ENCODE measurements around the gene CCK.
"Not testable (repeated sequence)": the region's sequence is repeated elsewhere in the genome, so short reads cannot be mapped to it uniquely, and the experiment has no call there.

The CCK gene

GRCh38 chr3:42288385-42288784, 22.4 kb upstream of the CCK start:
- Histone ChIP-seq H2AK5ac (ENCODE audit: low read length, severe bottlenecking) (no peak overlapping the region), H2BK5ac (ENCODE audit: low read depth, low read length, poor library complexity, severe bottlenecking) (no peak overlapping the region), H3K36me3 (ENCODE audit: control insufficient read depth in 1 of 2, insufficient read depth in 2 of 2, low read depth in 1 of 2, low read length in 2 of 2) (no peaks in the 10 kb centered on the region), H3K27ac (ENCODE audit: low read length, poor library complexity, severe bottlenecking) (no peak overlapping the region), H3K9me3 (ENCODE audit: control insufficient read depth, low read length) (no peaks in the 10 kb centered on the region), H2BK120ac (ENCODE audit: low read depth, low read length) (no peak overlapping the region), H3K4me3 (ENCODE audit: insufficient read depth in 1 of 2, low read depth in 1 of 2, low read length in 2 of 2) (no peak overlapping the region), H3K4me1 (ENCODE audit: control insufficient read depth, insufficient read depth, low read depth, low read length) (no peaks in the 10 kb centered on the region), H3K9ac (ENCODE audit: low read length) (no peak overlapping the region), H3K4ac (ENCODE audit: low read depth in 1 of 2, low read length in 2 of 2) (no peak overlapping the region), H4K91ac (ENCODE audit: low read length) (no peak overlapping the region), H3K79me1 (replicated peaks; ENCODE audit: low read length, poor library complexity, severe bottlenecking) (no peaks in the 10 kb centered on the region), H3K23ac (ENCODE audit: low read length in 2 of 2) (no peak overlapping the region), H2BK12ac (ENCODE audit: low read length in 2 of 2) (no peak overlapping the region), H3K18ac (ENCODE audit: low read depth in 1 of 2, low read length in 2 of 2) (no peak overlapping the region), H3K27me3 (ENCODE audit: control insufficient read depth in 1 of 2, insufficient read depth in 1 of 2, low read length in 2 of 2) (peaks cover 0 to 7% of the 10 kb centered on the region in 2 experiments), H2BK15ac (ENCODE audit: low read depth, poor library complexity, severe bottlenecking) (no peak overlapping the region), H4K8ac (ENCODE audit: low read length) (no peak overlapping the region), H2AFZ (ENCODE audit: low read depth, low read length) (no peak overlapping the region), H3K14ac (ENCODE audit: low read length in 2 of 2) (no peak overlapping the region), H3K4me2 (ENCODE audit: low read length, poor library complexity, severe bottlenecking) (no peak overlapping the region)
- 89% methylated on average over 2 of the region's 2 CpGs for WGBS
- DNase-seq = no peak

GRCh38 chr3:42287423-42287822, 21.4 kb upstream of the CCK start:
- not testable (repeated sequence) for H3K4me2 ChIP-seq (ENCODE audit: low read length, poor library complexity, severe bottlenecking); H3K14ac ChIP-seq (ENCODE audit: low read length in 2 of 2); H2AK5ac ChIP-seq (ENCODE audit: low read length, severe bottlenecking); H2BK12ac ChIP-seq (ENCODE audit: low read length in 2 of 2); H3K4ac ChIP-seq (ENCODE audit: low read depth in 1 of 2, low read length in 2 of 2); H3K27ac ChIP-seq (ENCODE audit: low read length, poor library complexity, severe bottlenecking); H3K23ac ChIP-seq (ENCODE audit: low read length in 2 of 2); H4K91ac ChIP-seq (ENCODE audit: low read length); H2BK15ac ChIP-seq (ENCODE audit: low read depth, poor library complexity, severe bottlenecking); H2BK5ac ChIP-seq (ENCODE audit: low read depth, low read length, poor library complexity, severe bottlenecking); H4K8ac ChIP-seq (ENCODE audit: low read length); H3K4me1 ChIP-seq (ENCODE audit: control insufficient read depth, insufficient read depth, low read depth, low read length); DNase-seq; H2BK120ac ChIP-seq (ENCODE audit: low read depth, low read length); H3K27me3 ChIP-seq (ENCODE audit: control insufficient read depth in 1 of 2, insufficient read depth in 1 of 2, low read length in 2 of 2); H3K4me3 ChIP-seq (ENCODE audit: insufficient read depth in 1 of 2, low read depth in 1 of 2, low read length in 2 of 2); H3K18ac ChIP-seq (ENCODE audit: low read depth in 1 of 2, low read length in 2 of 2); H3K36me3 ChIP-seq (ENCODE audit: control insufficient read depth in 1 of 2, insufficient read depth in 2 of 2, low read depth in 1 of 2, low read length in 2 of 2); H2AFZ ChIP-seq (ENCODE audit: low read depth, low read length); H3K9me3 ChIP-seq (ENCODE audit: control insufficient read depth, low read length); H3K79me1 ChIP-seq (replicated peaks; ENCODE audit: low read length, poor library complexity, severe bottlenecking); H3K9ac ChIP-seq (ENCODE audit: low read length)
- WGBS = 85% methylated on average over 8 of the region's 8 CpGs

- no peak overlapping the region for H2BK5ac ChIP-seq (ENCODE audit: low read depth, low read length, poor library complexity, severe bottlenecking)
- no peak overlapping the region for H4K8ac ChIP-seq (ENCODE audit: low read length)
- no peak overlapping the region for H3K18ac ChIP-seq (ENCODE audit: low read depth in 1 of 2, low read length in 2 of 2)
- H2BK15ac ChIP-seq (ENCODE audit: low read depth, poor library complexity, severe bottlenecking) = no peak overlapping the region
- H3K9ac ChIP-seq (ENCODE audit: low read length) = no peak overlapping the region
- H3K27me3 ChIP-seq (ENCODE audit: control insufficient read depth in 1 of 2, insufficient read depth in 1 of 2, low read length in 2 of 2) = peaks cover 19 to 50% of the 10 kb centered on the region in 2 experiments
- H3K4me1 ChIP-seq (ENCODE audit: control insufficient read depth, insufficient read depth, low read depth, low read length) = no peaks in the 10 kb centered on the region
- H3K27ac ChIP-seq (ENCODE audit: low read length, poor library complexity, severe bottlenecking) = no peak overlapping the region
- H2AK5ac ChIP-seq (ENCODE audit: low read length, severe bottlenecking) = no peak overlapping the region
- 64% methylated on average over 6 of the region's 6 CpGs for WGBS
- H2AFZ ChIP-seq (ENCODE audit: low read depth, low read length) = no peak overlapping the region
- peaks cover 6% of the 10 kb centered on the region for H3K9me3 ChIP-seq (ENCODE audit: control insufficient read depth, low read length)
- no peaks in the 10 kb centered on the region for H3K36me3 ChIP-seq (ENCODE audit: control insufficient read depth in 1 of 2, insufficient read depth in 2 of 2, low read depth in 1 of 2, low read length in 2 of 2)
- no peak overlapping the region for H3K4ac ChIP-seq (ENCODE audit: low read depth in 1 of 2, low read length in 2 of 2)
- H2BK120ac ChIP-seq (ENCODE audit: low read depth, low read length) = no peak overlapping the region
- no peak overlapping the region for H2BK12ac ChIP-seq (ENCODE audit: low read length in 2 of 2)
- H3K14ac ChIP-seq (ENCODE audit: low read length in 2 of 2) = no peak overlapping the region
- no peaks in the 10 kb centered on the region for H3K79me1 ChIP-seq (replicated peaks; ENCODE audit: low read length, poor library complexity, severe bottlenecking)
- no peak overlapping the region for H3K23ac ChIP-seq (ENCODE audit: low read length in 2 of 2)
- H3K4me3 ChIP-seq (ENCODE audit: insufficient read depth in 1 of 2, low read depth in 1 of 2, low read length in 2 of 2) = no peak overlapping the region
- no peak for DNase-seq
- no peak overlapping the region for H4K91ac ChIP-seq (ENCODE audit: low read length)
- no peak overlapping the region for H3K4me2 ChIP-seq (ENCODE audit: low read length, poor library complexity, severe bottlenecking)
Measured at GRCh38 chr3:42277676-42278075, 11.7 kb upstream of the CCK start.

- peaks cover 8% of the 10 kb centered on the region for H3K9me3 ChIP-seq (ENCODE audit: control insufficient read depth, low read length)
- H2AK5ac ChIP-seq (ENCODE audit: low read length, severe bottlenecking) = no peak overlapping the region
- H2AFZ ChIP-seq (ENCODE audit: low read depth, low read length) = no peak overlapping the region
- no peak overlapping the region for H3K23ac ChIP-seq (ENCODE audit: low read length in 2 of 2)
- H3K4me1 ChIP-seq (ENCODE audit: control insufficient read depth, insufficient read depth, low read depth, low read length) = no peaks in the 10 kb centered on the region
- H3K4me2 ChIP-seq (ENCODE audit: low read length, poor library complexity, severe bottlenecking) = no peak overlapping the region
- H2BK15ac ChIP-seq (ENCODE audit: low read depth, poor library complexity, severe bottlenecking) = no peak overlapping the region
- no peak overlapping the region for H3K4me3 ChIP-seq (ENCODE audit: insufficient read depth in 1 of 2, low read depth in 1 of 2, low read length in 2 of 2)
- H2BK5ac ChIP-seq (ENCODE audit: low read depth, low read length, poor library complexity, severe bottlenecking) = no peak overlapping the region
- DNase-seq = no peak
- no peak overlapping the region for H3K14ac ChIP-seq (ENCODE audit: low read length in 2 of 2)
- H3K79me1 ChIP-seq (replicated peaks; ENCODE audit: low read length, poor library complexity, severe bottlenecking) = no peaks in the 10 kb centered on the region
- H4K8ac ChIP-seq (ENCODE audit: low read length) = no peak overlapping the region
- no peaks in the 10 kb centered on the region for H3K36me3 ChIP-seq (ENCODE audit: control insufficient read depth in 1 of 2, insufficient read depth in 2 of 2, low read depth in 1 of 2, low read length in 2 of 2)
- no peak overlapping the region for H3K9ac ChIP-seq (ENCODE audit: low read length)
- WGBS = 47% methylated on average over 3 of the region's 3 CpGs
- H3K27me3 ChIP-seq (ENCODE audit: control insufficient read depth in 1 of 2, insufficient read depth in 1 of 2, low read length in 2 of 2) = peaks cover 31 to 51% of the 10 kb centered on the region in 2 experiments
- no peak overlapping the region for H3K4ac ChIP-seq (ENCODE audit: low read depth in 1 of 2, low read length in 2 of 2)
- H2BK120ac ChIP-seq (ENCODE audit: low read depth, low read length) = no peak overlapping the region
- no peak overlapping the region for H2BK12ac ChIP-seq (ENCODE audit: low read length in 2 of 2)
- H3K27ac ChIP-seq (ENCODE audit: low read length, poor library complexity, severe bottlenecking) = no peak overlapping the region
- no peak overlapping the region for H3K18ac ChIP-seq (ENCODE audit: low read depth in 1 of 2, low read length in 2 of 2)
- no peak overlapping the region for H4K91ac ChIP-seq (ENCODE audit: low read length)
Measured at GRCh38 chr3:42276141-42277132, 10.5 kb upstream of the CCK start.
